ENCODE data around the gene OPN3.

Gene OPN3

DNA sequence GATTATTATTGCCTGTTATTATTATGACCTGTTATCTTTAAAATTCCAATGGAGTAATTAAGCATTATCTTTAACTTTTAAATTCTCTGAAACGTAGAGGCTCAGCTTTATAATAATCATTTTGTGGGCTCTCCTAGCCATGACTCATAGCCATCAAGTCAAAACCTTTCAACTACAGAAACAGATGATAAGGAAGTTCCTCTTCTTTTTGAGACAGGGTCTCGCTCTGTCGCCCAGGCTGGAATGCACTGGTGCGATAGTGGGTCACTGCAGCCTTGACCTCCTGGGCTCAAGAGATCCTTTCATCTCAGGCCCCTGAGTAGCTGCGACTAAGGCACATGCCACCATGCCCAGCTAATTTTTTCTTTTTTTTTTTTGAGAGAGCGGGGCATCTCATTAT, 43.5 kb downstream of the OPN3 start:
- Histone ChIP-seq H3K27ac (ENCODE audit: extremely low read depth, low read depth, low read length) (no peak overlapping the region), H3K4me3 (ENCODE audit: low read depth, low read length) (no peak overlapping the region), H3K36me3 (ENCODE audit: control insufficient read depth in 2 of 2, insufficient read depth in 1 of 2, low read length in 2 of 2) (no peaks in the 10 kb centered on the region), H3K4me1 (ENCODE audit: control insufficient read depth, insufficient read depth, low read length) (no peaks in the 10 kb centered on the region), H3K9me3 (ENCODE audit: control insufficient read depth, insufficient read depth, low read depth, low read length) (no peaks in the 10 kb centered on the region)
- POLR2A ChIA-PET = no interaction called here
- TF ChIP-seq ZNF211 (tag by site-specific recombination; IDR thresholded peaks at IDR 0.05; ENCODE audit: low read depth) = no peak
- TF ChIP-seq, protein P1, sequence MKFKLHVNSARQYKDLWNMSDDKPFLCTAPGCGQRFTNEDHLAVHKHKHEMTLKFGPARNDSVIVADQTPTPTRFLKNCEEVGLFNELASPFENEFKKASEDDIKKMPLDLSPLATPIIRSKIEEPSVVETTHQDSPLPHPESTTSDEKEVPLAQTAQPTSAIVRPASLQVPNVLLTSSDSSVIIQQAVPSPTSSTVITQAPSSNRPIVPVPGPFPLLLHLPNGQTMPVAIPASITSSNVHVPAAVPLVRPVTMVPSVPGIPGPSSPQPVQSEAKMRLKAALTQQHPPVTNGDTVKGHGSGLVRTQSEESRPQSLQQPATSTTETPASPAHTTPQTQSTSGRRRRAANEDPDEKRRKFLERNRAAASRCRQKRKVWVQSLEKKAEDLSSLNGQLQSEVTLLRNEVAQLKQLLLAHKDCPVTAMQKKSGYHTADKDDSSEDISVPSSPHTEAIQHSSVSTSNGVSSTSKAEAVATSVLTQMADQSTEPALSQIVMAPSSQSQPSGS (tag by site-specific recombination; IDR thresholded peaks at IDR 0.05; ENCODE audit: low read depth) = no peak
- TF ChIP-seq, protein P2, sequence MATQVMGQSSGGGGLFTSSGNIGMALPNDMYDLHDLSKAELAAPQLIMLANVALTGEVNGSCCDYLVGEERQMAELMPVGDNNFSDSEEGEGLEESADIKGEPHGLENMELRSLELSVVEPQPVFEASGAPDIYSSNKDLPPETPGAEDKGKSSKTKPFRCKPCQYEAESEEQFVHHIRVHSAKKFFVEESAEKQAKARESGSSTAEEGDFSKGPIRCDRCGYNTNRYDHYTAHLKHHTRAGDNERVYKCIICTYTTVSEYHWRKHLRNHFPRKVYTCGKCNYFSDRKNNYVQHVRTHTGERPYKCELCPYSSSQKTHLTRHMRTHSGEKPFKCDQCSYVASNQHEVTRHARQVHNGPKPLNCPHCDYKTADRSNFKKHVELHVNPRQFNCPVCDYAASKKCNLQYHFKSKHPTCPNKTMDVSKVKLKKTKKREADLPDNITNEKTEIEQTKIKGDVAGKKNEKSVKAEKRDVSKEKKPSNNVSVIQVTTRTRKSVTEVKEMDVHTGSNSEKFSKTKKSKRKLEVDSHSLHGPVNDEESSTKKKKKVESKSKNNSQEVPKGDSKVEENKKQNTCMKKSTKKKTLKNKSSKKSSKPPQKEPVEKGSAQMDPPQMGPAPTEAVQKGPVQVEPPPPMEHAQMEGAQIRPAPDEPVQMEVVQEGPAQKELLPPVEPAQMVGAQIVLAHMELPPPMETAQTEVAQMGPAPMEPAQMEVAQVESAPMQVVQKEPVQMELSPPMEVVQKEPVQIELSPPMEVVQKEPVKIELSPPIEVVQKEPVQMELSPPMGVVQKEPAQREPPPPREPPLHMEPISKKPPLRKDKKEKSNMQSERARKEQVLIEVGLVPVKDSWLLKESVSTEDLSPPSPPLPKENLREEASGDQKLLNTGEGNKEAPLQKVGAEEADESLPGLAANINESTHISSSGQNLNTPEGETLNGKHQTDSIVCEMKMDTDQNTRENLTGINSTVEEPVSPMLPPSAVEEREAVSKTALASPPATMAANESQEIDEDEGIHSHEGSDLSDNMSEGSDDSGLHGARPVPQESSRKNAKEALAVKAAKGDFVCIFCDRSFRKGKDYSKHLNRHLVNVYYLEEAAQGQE (tag by site-specific recombination; IDR thresholded peaks at IDR 0.05) = no peak
- TF ChIP-seq ZNF2 (tag by site-specific recombination; IDR thresholded peaks at IDR 0.05) = no peak
- TF ChIP-seq ZNF354C (tag by site-specific recombination; IDR thresholded peaks at IDR 0.05; ENCODE audit: borderline replicate concordance, low read depth) = no peak
- TF ChIP-seq PRDM2 (tag by site-specific recombination; IDR thresholded peaks at IDR 0.05; ENCODE audit: borderline replicate concordance) = no peak
- no peak for TF ChIP-seq KLF10 (tag by site-specific recombination; IDR thresholded peaks at IDR 0.05)
- TF ChIP-seq YY2 (tag by site-specific recombination; IDR thresholded peaks at IDR 0.05) = no peak
- TF ChIP-seq BCL11A (tag by site-specific recombination; IDR thresholded peaks at IDR 0.05; ENCODE audit: low read depth) = no peak
- no peak for TF ChIP-seq ZNF777 (tag by site-specific recombination; IDR thresholded peaks at IDR 0.05; ENCODE audit: borderline replicate concordance)
- no peak for TF ChIP-seq ZNF76 (tag by site-specific recombination; IDR thresholded peaks at IDR 0.05; ENCODE audit: borderline replicate concordance, low read depth)
- no peak for TF ChIP-seq ZNF266 (tag by site-specific recombination; IDR thresholded peaks at IDR 0.05; ENCODE audit: low read depth)
- TF ChIP-seq ZNF768 (tag by site-specific recombination; IDR thresholded peaks at IDR 0.05) = no peak
- no peak for TF ChIP-seq ZSCAN16 (tag by site-specific recombination; IDR thresholded peaks at IDR 0.05)
- CTCF ChIA-PET = no interaction called here

- Histone ChIP-seq H3K4me1 (ENCODE audit: control insufficient read depth, insufficient read depth, low read length) (no peaks in the 10 kb centered on the region), H3K36me3 (ENCODE audit: control insufficient read depth in 2 of 2, insufficient read depth in 1 of 2, low read length in 2 of 2) (no peaks in the 10 kb centered on the region), H3K9me3 (ENCODE audit: control insufficient read depth, insufficient read depth, low read depth, low read length) (no peaks in the 10 kb centered on the region), H3K4me3 (ENCODE audit: low read depth, low read length) (no peak overlapping the region), H3K27ac (ENCODE audit: extremely low read depth, low read depth, low read length) (no peak overlapping the region)
- ChIA-PET POLR2A (no interaction called here), CTCF (interaction anchor here (0.8 kb wide), 1 partner anchor 17 kb away, joined by 5 read pairs; no protein-coding TSS in a partner anchor)
- TF ChIP-seq ZNF37A (tag by site-specific recombination; IDR thresholded peaks at IDR 0.05) (no peak), OVOL3 (tag by site-specific recombination; IDR thresholded peaks at IDR 0.05) (no peak), SETDB1 (IDR thresholded peaks at IDR 0.05; ENCODE audit: insufficient read length, low read length) (no peak), MZF1 (tag by site-specific recombination; IDR thresholded peaks at IDR 0.05; ENCODE audit: borderline replicate concordance) (no peak), ZNF174 (tag by site-specific recombination; IDR thresholded peaks at IDR 0.05) (no peak), TCF7L2 (IDR thresholded peaks at IDR 0.05; ENCODE audit: borderline replicate concordance, low read depth, low read length) (no peak)
- TF ChIP-seq, protein P3, sequence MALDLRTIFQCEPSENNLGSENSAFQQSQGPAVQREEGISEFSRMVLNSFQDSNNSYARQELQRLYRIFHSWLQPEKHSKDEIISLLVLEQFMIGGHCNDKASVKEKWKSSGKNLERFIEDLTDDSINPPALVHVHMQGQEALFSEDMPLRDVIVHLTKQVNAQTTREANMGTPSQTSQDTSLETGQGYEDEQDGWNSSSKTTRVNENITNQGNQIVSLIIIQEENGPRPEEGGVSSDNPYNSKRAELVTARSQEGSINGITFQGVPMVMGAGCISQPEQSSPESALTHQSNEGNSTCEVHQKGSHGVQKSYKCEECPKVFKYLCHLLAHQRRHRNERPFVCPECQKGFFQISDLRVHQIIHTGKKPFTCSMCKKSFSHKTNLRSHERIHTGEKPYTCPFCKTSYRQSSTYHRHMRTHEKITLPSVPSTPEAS (tag by site-specific recombination; IDR thresholded peaks at IDR 0.05) = no peak
Observed at GRCh38 chr1:241593186-241593585, 47.0 kb downstream of the OPN3 start.

Data from HEK293 (cell line).